ENCODE results near the gene PTPN6.

The PTPN6 gene

DNA sequence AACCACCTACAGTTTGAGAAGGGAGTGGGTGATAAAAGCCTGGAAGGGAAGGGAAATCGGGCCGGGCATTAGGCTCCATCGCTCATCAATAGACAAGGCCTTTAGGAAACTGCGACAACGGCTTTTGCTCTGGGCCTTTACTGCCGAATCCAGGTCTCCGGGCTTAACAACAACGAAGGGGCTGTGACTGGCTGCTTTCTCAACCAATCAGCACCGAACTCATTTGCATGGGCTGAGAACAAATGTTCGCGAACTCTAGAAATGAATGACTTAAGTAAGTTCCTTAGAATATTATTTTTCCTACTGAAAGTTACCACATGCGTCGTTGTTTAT lies 7.8 kb upstream of the PTPN6 start:
- H3K4me3 ChIP-seq (ENCODE audit: low read depth, low read length) = peak overlapping the region; percentile 85
- DNase-seq (ENCODE audit: low read depth) = peak; percentile 86
- TF ChIP-seq, protein P1, sequence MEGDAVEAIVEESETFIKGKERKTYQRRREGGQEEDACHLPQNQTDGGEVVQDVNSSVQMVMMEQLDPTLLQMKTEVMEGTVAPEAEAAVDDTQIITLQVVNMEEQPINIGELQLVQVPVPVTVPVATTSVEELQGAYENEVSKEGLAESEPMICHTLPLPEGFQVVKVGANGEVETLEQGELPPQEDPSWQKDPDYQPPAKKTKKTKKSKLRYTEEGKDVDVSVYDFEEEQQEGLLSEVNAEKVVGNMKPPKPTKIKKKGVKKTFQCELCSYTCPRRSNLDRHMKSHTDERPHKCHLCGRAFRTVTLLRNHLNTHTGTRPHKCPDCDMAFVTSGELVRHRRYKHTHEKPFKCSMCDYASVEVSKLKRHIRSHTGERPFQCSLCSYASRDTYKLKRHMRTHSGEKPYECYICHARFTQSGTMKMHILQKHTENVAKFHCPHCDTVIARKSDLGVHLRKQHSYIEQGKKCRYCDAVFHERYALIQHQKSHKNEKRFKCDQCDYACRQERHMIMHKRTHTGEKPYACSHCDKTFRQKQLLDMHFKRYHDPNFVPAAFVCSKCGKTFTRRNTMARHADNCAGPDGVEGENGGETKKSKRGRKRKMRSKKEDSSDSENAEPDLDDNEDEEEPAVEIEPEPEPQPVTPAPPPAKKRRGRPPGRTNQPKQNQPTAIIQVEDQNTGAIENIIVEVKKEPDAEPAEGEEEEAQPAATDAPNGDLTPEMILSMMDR (IDR thresholded peaks at IDR 0.05; ENCODE audit: control insufficient read depth, extremely low read depth, insufficient read depth) = no peak

GRCh38 chr12:6943722-6944380 lies 7.3 kb upstream of the PTPN6 start, which contains the start of the genes C12orf57 and RNU7-1:
Gene C12orf57, plus strand, starts transcription at chr12:6944022. Its CDS starts 100 bp downstream, at chr12:6944122.
Gene RNU7-1, plus strand, starts transcription at chr12:6943816.
- H3K4me3 ChIP-seq (ENCODE audit: low read depth, low read length) = peak within 1 kb of the TSS; percentile 85
- TF ChIP-seq, protein P1 (IDR thresholded peaks at IDR 0.05; ENCODE audit: control insufficient read depth, extremely low read depth, insufficient read depth) = no peak
- DNase-seq (ENCODE audit: low read depth) = peak; percentile 65

DNA sequence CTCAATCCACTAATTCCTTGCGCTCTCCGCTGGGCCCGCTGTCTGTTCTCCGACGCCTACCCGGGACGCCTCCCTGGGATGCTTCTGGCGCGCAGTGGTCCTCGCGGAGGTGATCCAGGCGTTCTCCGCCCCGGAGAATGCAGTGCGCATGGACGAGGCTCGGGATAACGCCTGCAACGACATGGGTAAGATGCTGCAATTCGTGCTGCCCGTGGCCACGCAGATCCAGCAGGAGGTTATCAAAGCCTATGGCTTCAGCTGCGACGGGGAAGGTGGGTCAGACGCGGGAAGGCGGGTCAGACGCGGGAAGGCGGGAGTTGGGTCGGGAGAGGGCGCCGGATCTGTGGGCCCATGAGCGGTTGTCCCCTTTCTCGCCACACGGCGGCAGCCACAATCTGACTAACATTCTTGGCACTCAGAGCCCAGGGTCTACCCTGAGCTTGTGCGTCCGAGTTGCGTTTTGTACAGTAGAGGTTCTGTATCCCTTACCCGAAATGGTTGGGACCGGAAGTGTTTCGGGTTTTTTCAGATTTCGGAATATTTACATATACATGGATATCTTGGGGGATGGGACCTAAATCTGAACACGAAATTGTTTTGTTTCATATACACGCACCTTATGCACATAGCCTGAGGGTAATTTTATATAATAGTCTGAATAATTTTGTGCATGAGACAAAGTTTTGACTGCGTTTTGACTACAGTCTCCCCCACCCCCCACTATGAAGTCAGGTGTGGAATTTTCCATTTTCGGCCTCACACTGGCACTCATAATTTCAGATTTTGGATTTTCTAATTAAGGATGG lies 6.6 kb upstream of the PTPN6 start:
- H3K4me3 ChIP-seq (ENCODE audit: low read depth, low read length) = peak overlapping the region; percentile 85
- TF ChIP-seq, protein P1 (IDR thresholded peaks at IDR 0.05; ENCODE audit: control insufficient read depth, extremely low read depth, insufficient read depth) = peak; percentile 94
- peak; percentile 90 for DNase-seq (ENCODE audit: low read depth)

GRCh38 chr12:6945613-6946012 lies 5.5 kb upstream of the PTPN6 start:
- DNase-seq (ENCODE audit: low read depth) = no peak
- TF ChIP-seq, protein P1 (IDR thresholded peaks at IDR 0.05; ENCODE audit: control insufficient read depth, extremely low read depth, insufficient read depth) = no peak
- H3K4me3 ChIP-seq (ENCODE audit: low read depth, low read length) = peak overlapping the region; percentile 85

GRCh38 chr12:6946033-6946919 lies 4.9 kb upstream of the PTPN6 start:
- peak overlapping the region; percentile 85 for H3K4me3 ChIP-seq (ENCODE audit: low read depth, low read length)
- DNase-seq (ENCODE audit: low read depth) = peak; percentile 97
- TF ChIP-seq, protein P1 (IDR thresholded peaks at IDR 0.05; ENCODE audit: control insufficient read depth, extremely low read depth, insufficient read depth) = 0 out of 2 replicates have a peak, but pooled peaks have one; percentile 7

GRCh38 chr12:6946920-6947374 lies 4.2 kb upstream of the PTPN6 start:
- DNase-seq (ENCODE audit: low read depth) = no peak
- TF ChIP-seq, protein P1 (IDR thresholded peaks at IDR 0.05; ENCODE audit: control insufficient read depth, extremely low read depth, insufficient read depth) = no peak
- H3K4me3 ChIP-seq (ENCODE audit: low read depth, low read length) = peak overlapping the region; percentile 68

Data from LNCaP clone FGC (cell line).